Mesenchymal stem cell (in vitro differentiated cells and primary cell): Measurements from ENCODE around the gene ANAPC5. TPM values are rescaled to one million over a fixed set of nuclear protein-coding genes. Genes with fewer than 3 reads are reported as not detected.

Source experiments
- DNase-seq: peaks from one replicate; pipeline ENCODE4 v3.0.0-alpha.2; 2013
- H2AFZ ChIP-seq: one replicate; pipeline ENCODE4 v1.6.1; 2013; ENCODE audit warnings: low read depth, mild to moderate bottlenecking, control low read depth, inconsistent platforms, low read length, moderate library complexity
- H2AK5ac ChIP-seq: 2 replicates; pipeline ENCODE4 v1.6.1; 2013; ENCODE audit warnings: low read length, moderate library complexity, mild to moderate bottlenecking, inconsistent platforms; ENCODE audit not compliant: severe bottlenecking
- H2BK120ac ChIP-seq: one replicate; pipeline ENCODE4 v1.6.1; 2013; ENCODE audit warnings: low read depth, mild to moderate bottlenecking, inconsistent platforms, low read length, moderate library complexity
- H2BK12ac ChIP-seq, 2 experiments: one replicate each; pipeline ENCODE4 v1.6.1; 2013; ENCODE audit warnings: inconsistent platforms in 2 of 2, low read length in 2 of 2, mild to moderate bottlenecking in 2 of 2, moderate library complexity in 2 of 2, control low read depth in 1 of 2
- H2BK15ac ChIP-seq: one replicate; pipeline ENCODE4 v1.6.1; 2013; ENCODE audit warnings: mild to moderate bottlenecking, low read depth, inconsistent platforms; ENCODE audit not compliant: poor library complexity, severe bottlenecking
- H2BK5ac ChIP-seq: 2 replicates; pipeline ENCODE4 v1.6.1; 2013; ENCODE audit warnings: low read depth, mild to moderate bottlenecking, low read length, control low read depth, inconsistent platforms; ENCODE audit not compliant: poor library complexity, severe bottlenecking
- H3K14ac ChIP-seq, 2 experiments: one replicate each; pipeline ENCODE4 v1.6.1; 2013; ENCODE audit warnings: inconsistent platforms in 2 of 2, low read length in 2 of 2, control low read depth in 1 of 2, mild to moderate bottlenecking in 1 of 2, moderate library complexity in 1 of 2
- H3K18ac ChIP-seq, 2 experiments: one replicate each; pipeline ENCODE4 v1.6.1; 2013; ENCODE audit warnings: inconsistent platforms in 2 of 2, low read length in 2 of 2, control low read depth in 1 of 2, low read depth in 1 of 2, mild to moderate bottlenecking in 1 of 2
- H3K23ac ChIP-seq, 2 experiments: one replicate each; pipeline ENCODE4 v1.6.1; 2013; ENCODE audit warnings: inconsistent platforms in 2 of 2, low read length in 2 of 2, mild to moderate bottlenecking in 2 of 2, moderate library complexity in 2 of 2, control low read depth in 1 of 2
- H3K27ac ChIP-seq: 2 replicates; pipeline ENCODE4 v1.5.1; 2013; ENCODE audit warnings: mild to moderate bottlenecking, moderate library complexity, low read length, control low read depth, inconsistent platforms; ENCODE audit not compliant: poor library complexity, severe bottlenecking
- H3K27me3 ChIP-seq, 2 experiments: 2 replicates each; pipeline versions ENCODE4 v1.6.1 to v1.7.0; 2013; ENCODE audit warnings: low read length in 2 of 2, mild to moderate bottlenecking in 2 of 2, moderate library complexity in 2 of 2, control low read depth in 1 of 2, inconsistent platforms in 1 of 2; ENCODE audit not compliant: control insufficient read depth in 1 of 2, insufficient read depth in 1 of 2
- H3K36me3 ChIP-seq, 2 experiments: 2 replicates each; pipeline versions ENCODE4 v1.6.1 to v1.7.0; 2013; ENCODE audit warnings: low read length in 2 of 2, control low read depth in 1 of 2, inconsistent platforms in 1 of 2, low read depth in 1 of 2, mild to moderate bottlenecking in 1 of 2; ENCODE audit not compliant: insufficient read depth in 2 of 2, control insufficient read depth in 1 of 2
- H3K4ac ChIP-seq, 2 experiments: one replicate each; pipeline ENCODE4 v1.6.1; 2013; ENCODE audit warnings: inconsistent platforms in 2 of 2, low read length in 2 of 2, mild to moderate bottlenecking in 2 of 2, moderate library complexity in 2 of 2, control low read depth in 1 of 2, low read depth in 1 of 2
- H3K4me1 ChIP-seq: 2 replicates; pipeline ENCODE4 v1.6.1; 2013; ENCODE audit warnings: low read depth, low read length, control low read depth; ENCODE audit not compliant: control insufficient read depth, insufficient read depth
- H3K4me2 ChIP-seq: 2 replicates; pipeline ENCODE4 v1.6.1; 2013; ENCODE audit warnings: low read length, mild to moderate bottlenecking, inconsistent platforms; ENCODE audit not compliant: poor library complexity, severe bottlenecking
- H3K4me3 ChIP-seq, 2 experiments: 2 replicates each; pipeline versions ENCODE4 v1.5.1 to v1.7.0; 2013; ENCODE audit warnings: low read length in 2 of 2, mild to moderate bottlenecking in 2 of 2, control low read depth in 1 of 2, low read depth in 1 of 2; ENCODE audit not compliant: insufficient read depth in 1 of 2
- H3K79me1 ChIP-seq: replicated peaks from 2 replicates; pipeline ENCODE4 v1.6.1; 2013; ENCODE audit warnings: mild to moderate bottlenecking, control low read depth, low read length, inconsistent platforms; ENCODE audit not compliant: poor library complexity, severe bottlenecking
- H3K9ac ChIP-seq: 2 replicates; pipeline ENCODE4 v1.7.0; 2013; ENCODE audit warnings: mild to moderate bottlenecking, low read length, moderate library complexity
- H3K9me3 ChIP-seq: 2 replicates; pipeline ENCODE4 v1.7.0; 2013; ENCODE audit warnings: mild to moderate bottlenecking, low read length; ENCODE audit not compliant: control insufficient read depth
- H4K8ac ChIP-seq: one replicate; pipeline ENCODE4 v1.6.1; 2013; ENCODE audit warnings: inconsistent platforms, mild to moderate bottlenecking, low read length, moderate library complexity
- H4K91ac ChIP-seq: one replicate; pipeline ENCODE4 v1.6.1; 2013; ENCODE audit warnings: mild to moderate bottlenecking, low read length, inconsistent platforms
- WGBS: methylation state at CpG from one replicate; pipeline ENCODE4 v1.1.7; 2013; ENCODE audit warnings: mixed read lengths; 5-methylcytosine and 5-hydroxymethylcytosine counted together
- polyA plus RNA-seq, 2 experiments: library from polyadenylated mRNA; stranded (reverse); fragments of 200-250 nt; gene quantifications; one replicate each; pipeline ENCODE4 v1.2.3, GENCODE V29; 2013

Gene ANAPC5, protein sequence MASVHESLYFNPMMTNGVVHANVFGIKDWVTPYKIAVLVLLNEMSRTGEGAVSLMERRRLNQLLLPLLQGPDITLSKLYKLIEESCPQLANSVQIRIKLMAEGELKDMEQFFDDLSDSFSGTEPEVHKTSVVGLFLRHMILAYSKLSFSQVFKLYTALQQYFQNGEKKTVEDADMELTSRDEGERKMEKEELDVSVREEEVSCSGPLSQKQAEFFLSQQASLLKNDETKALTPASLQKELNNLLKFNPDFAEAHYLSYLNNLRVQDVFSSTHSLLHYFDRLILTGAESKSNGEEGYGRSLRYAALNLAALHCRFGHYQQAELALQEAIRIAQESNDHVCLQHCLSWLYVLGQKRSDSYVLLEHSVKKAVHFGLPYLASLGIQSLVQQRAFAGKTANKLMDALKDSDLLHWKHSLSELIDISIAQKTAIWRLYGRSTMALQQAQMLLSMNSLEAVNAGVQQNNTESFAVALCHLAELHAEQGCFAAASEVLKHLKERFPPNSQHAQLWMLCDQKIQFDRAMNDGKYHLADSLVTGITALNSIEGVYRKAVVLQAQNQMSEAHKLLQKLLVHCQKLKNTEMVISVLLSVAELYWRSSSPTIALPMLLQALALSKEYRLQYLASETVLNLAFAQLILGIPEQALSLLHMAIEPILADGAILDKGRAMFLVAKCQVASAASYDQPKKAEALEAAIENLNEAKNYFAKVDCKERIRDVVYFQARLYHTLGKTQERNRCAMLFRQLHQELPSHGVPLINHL
- 106 TPM for polyA plus RNA-seq (2013, experiment 1 of 2)
- polyA plus RNA-seq (2013, experiment 2 of 2) = 108 TPM

- Histone ChIP-seq H3K23ac (peak within 1 kb of the TSS in 1 of 2 experiments; percentile 5), H3K27ac (peak within 1 kb of the TSS; percentile 87), H3K4me3 (peak within 1 kb of the TSS; percentile 79 to 96), H3K4ac (peak within 1 kb of the TSS; percentile 70 to 80), H3K18ac (peak within 1 kb of the TSS; percentile 59 to 91), H2BK120ac (no peak within 1 kb of the TSS), H3K4me2 (peak within 1 kb of the TSS; percentile 71), H2BK15ac (peak within 1 kb of the TSS; percentile 54), H3K9me3 (no peaks in the 10 kb centered on the region), H3K4me1 (peaks cover 5% of the 10 kb centered on the region), H2AFZ (peak within 1 kb of the TSS; percentile 39), H2BK12ac (peak within 1 kb of the TSS in 1 of 2 experiments; percentile 32), H4K8ac (peak within 1 kb of the TSS; percentile 98), H4K91ac (peak within 1 kb of the TSS; percentile 97), H3K36me3 (peaks cover 0 to 7% of the 10 kb centered on the region in 2 experiments), H3K27me3 (no peaks in the 10 kb centered on the region), H3K9ac (peak within 1 kb of the TSS; percentile 93), H2AK5ac (no peak within 1 kb of the TSS), H3K79me1 (peaks cover 3% of the 10 kb centered on the region), H3K14ac (peak within 1 kb of the TSS in 1 of 2 experiments; percentile 96), H2BK5ac (no peak within 1 kb of the TSS)
- DNase-seq = peak; percentile 99
- under 1% methylated on average over 49 of the region's 49 CpGs for WGBS
These were observed at the start of gene ANAPC5 for GRCh38 chr12:121351820-121352681. Gene ANAPC5, minus strand, starts transcription at chr12:121352411. Its CDS starts 71 bp downstream, at chr12:121352340.

DNA sequence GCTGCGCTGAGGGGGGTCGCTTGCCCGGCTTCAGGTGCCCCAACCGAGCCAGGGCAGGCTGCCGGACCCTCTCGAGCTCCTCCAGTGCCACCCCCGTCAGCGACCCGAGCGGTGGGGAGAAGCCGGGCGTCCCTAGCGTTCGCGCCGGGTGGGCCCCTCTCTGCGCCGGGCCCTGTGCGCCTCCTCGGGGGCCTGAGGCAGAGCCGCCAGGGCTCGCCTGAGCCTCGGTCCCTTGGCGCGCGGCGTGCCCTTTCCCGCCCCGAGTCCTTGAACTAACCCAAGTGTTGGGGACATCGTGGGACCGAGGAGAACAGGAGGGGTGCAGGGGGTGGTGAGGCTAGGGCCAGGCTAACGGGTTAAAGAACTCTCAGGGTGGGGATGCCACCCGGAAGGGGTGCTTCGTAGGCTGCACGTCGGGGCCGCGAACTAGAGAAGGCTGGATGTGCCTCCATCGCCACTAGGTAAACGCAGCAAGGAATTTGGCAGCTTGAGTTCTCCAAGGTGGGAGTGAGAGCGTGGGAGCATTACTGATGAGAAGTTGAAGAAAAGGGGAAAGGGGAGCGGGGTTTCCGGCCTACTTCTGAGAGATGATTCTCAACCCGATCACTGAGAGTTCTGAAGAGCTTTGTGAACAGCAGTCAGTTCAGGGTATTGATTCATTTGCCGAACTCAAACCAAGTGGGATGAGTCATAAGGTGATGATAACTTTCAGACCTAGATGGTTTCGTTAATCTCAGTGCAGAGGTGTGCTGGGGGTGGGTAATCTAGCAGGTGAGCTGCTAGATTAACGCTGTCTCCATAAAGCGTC lies 48.3 kb upstream of the ANAPC5 start:
- Histone ChIP-seq H2BK15ac (peak overlapping the region; percentile 98), H3K27ac (peak overlapping the region; percentile 79), H2BK120ac (peak overlapping the region; percentile 27), H3K18ac (peak overlapping the region; percentile 70 to 77), H4K8ac (peak overlapping the region; percentile 84), H3K14ac (peak overlapping the region in 1 of 2 experiments; percentile 93), H3K4me2 (peak overlapping the region; percentile 81), H3K4me3 (peak overlapping the region; percentile 94 to 95), H3K23ac (peak overlapping the region in 1 of 2 experiments; percentile 94), H3K4me1 (peaks cover 3% of the 10 kb centered on the region), H2AFZ (peak overlapping the region; percentile 43), H4K91ac (peak overlapping the region; percentile 43), H3K9me3 (no peaks in the 10 kb centered on the region), H3K9ac (peak overlapping the region; percentile 95), H2BK12ac (peak overlapping the region in 1 of 2 experiments; percentile 73), H3K36me3 (peaks cover 0 to 11% of the 10 kb centered on the region in 2 experiments), H2AK5ac (no peak overlapping the region), H3K79me1 (peaks cover 4% of the 10 kb centered on the region), H3K4ac (peak overlapping the region; percentile 88 to 94), H2BK5ac (peak overlapping the region; percentile 66), H3K27me3 (no peaks in the 10 kb centered on the region)
- peak; percentile 69 for DNase-seq
- 1% methylated on average over 48 of the region's 48 CpGs for WGBS

GRCh38 chr12:121399391-121400331 lies 47.5 kb upstream of the ANAPC5 start, which contains the start of gene RNF34:
Gene RNF34, plus strand, starts transcription at chr12:121400118. Its CDS starts 95 bp downstream, at chr12:121400213.
- Histone ChIP-seq H3K36me3 (peaks cover 0 to 4% of the 10 kb centered on the region in 2 experiments), H2BK15ac (peak within 1 kb of the TSS; percentile 98), H3K27me3 (no peaks in the 10 kb centered on the region), H3K27ac (peak within 1 kb of the TSS; percentile 83), H2BK120ac (peak within 1 kb of the TSS; percentile 61), H2AK5ac (no peak within 1 kb of the TSS), H3K18ac (peak within 1 kb of the TSS; percentile 71 to 96), H3K79me1 (peaks cover 4% of the 10 kb centered on the region), H3K14ac (peak within 1 kb of the TSS in 1 of 2 experiments; percentile 93), H3K9ac (peak within 1 kb of the TSS; percentile 95), H2AFZ (peak within 1 kb of the TSS; percentile 46), H2BK12ac (peak within 1 kb of the TSS in 1 of 2 experiments; percentile 73), H3K4ac (peak within 1 kb of the TSS; percentile 88 to 94), H4K8ac (peak within 1 kb of the TSS; percentile 84), H3K9me3 (no peaks in the 10 kb centered on the region), H3K4me1 (peaks cover 3% of the 10 kb centered on the region), H3K23ac (peak within 1 kb of the TSS in 1 of 2 experiments; percentile 94), H3K4me2 (peak within 1 kb of the TSS; percentile 90), H4K91ac (peak within 1 kb of the TSS; percentile 43), H3K4me3 (peak within 1 kb of the TSS; percentile 94 to 95), H2BK5ac (peak within 1 kb of the TSS; percentile 66)
- DNase-seq = peak; percentile 98
- WGBS = 1% methylated on average over 75 of the region's 77 CpGs
